ENCODE measurements around the gene FGD5.

The FGD5 gene

DNA sequence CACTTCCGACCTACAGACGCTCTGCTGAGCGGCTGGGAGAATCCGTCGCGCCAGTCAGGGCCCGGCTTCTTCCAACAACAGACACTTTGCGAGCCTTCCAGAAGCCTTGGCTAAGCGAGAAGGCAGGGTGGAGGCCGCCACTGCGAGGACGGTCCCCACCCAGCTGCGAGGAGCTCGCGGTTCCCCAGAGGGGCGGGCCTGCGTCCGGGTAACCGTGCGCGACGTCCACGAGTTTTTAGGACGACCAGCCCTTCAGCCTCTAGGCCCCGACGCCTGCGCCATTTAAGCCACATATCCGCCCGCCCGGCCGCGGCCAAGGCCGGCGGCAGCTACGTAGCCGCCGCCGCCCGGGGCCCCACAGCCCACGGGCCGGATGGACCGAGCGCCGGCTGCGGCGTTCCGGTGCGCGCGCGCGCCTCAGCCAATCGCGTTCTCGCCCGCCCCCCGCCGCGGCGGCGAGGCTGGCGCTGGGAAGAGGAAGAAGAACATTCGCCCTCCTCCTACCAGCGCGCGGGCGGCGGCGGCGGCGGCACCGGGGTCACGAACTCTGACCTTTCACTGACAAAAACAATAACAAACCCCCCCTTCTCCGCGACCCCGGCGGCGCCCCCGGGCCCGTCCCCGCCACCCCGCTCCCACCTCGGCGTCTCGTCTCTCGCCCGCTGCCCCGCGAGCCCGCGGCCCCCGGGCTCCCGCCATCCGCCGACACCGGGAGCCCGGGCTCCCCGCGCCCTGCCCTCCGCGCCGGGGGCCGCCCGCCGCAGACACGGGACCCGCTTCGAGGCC is 128.5 kb downstream of the FGD5 start, which contains the start of gene NR2C2:
TSS of gene NR2C2 (plus strand) at position 484 of the 786 bp plus-strand sequence. CDS start 56,332 bp downstream, outside the sequence.
- DNase-seq (peak; percentile 88 to 89), ATAC-seq (peak; percentile 75)
- H3K27ac Mint-ChIP-seq = peak within 1 kb of the TSS; percentile 100
- no peaks in the 10 kb centered on the region for H3K9me3 Mint-ChIP-seq
- peaks cover 39% of the 10 kb centered on the region for H3K4me1 Mint-ChIP-seq
- H3K27me3 Mint-ChIP-seq = no peaks in the 10 kb centered on the region
- peak within 1 kb of the TSS; percentile 98 to 100 for H3K4me3 Mint-ChIP-seq

DNA sequence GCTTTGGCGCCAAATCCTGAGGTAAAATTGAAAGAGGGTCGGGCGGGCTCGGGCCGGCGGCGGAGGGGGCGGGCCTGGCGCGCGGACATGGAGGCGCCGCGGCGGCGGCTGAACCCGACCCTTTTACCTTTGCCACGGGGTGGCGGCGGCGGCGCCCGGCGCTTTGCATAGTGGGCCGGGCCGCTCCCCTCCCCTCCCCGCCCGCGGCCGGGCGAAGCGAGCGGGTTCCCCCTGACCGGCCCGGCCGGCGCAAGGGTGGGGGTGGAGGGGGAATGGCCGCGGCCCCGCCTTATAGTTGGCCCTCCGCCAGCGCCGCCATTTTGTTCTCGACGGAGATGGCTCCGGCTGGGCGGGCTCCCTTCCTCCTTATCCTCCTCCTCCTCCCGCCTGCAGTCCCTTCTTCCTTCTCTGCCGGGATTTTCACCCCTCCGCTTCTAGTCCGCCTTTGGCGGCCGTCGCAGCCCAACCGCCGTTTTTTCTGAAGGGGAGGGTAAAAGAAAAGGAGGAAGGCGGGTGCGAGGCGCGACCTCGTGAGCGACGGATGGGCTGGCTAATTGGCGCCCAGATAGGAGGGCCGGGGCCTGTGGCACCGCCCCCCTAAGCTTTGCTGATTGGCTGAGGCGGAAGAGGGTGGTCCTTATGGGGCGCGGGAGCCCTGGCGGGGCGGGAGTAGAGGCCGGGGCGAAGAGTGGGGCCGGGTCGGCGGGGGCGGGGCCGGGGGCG is 129.3 kb downstream of the FGD5 start:
- DNase-seq (peak; percentile 96 to 97), ATAC-seq (peak; percentile 94)
- Mint-ChIP-seq H3K4me3 (peak overlapping the region; percentile 98 to 100), H3K27ac (peak overlapping the region; percentile 100), H3K27me3 (no peaks in the 10 kb centered on the region), H3K9me3 (no peaks in the 10 kb centered on the region), H3K4me1 (peaks cover 46% of the 10 kb centered on the region)

DNA sequence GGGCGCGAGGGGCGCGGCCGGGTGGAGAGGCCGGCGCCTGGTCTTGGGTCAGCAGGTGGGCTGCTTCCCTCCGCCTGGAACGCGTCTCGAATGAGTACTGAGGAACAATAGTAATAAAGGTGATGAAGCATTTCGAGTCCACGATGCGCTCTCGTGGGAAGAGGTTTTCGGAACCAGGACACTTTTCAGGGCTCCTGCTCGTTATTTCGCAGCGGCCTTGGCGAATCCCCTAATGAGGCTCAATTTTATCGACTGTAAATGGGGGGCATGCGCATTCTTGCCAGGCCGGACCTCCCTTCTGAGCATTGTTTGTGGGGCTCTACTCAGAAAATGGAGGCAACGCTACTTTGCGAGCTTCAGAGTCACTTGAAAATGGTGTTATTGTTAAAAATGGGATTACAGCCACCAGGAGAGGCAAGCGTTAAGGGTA is 129.9 kb downstream of the FGD5 start:
- no peak for DNase-seq
- H3K4me3 Mint-ChIP-seq = peak overlapping the region; percentile 98 to 100
- H3K27ac Mint-ChIP-seq = peak overlapping the region; percentile 100
- no peaks in the 10 kb centered on the region for H3K27me3 Mint-ChIP-seq
- H3K4me1 Mint-ChIP-seq = peaks cover 44% of the 10 kb centered on the region
- no peaks in the 10 kb centered on the region for H3K9me3 Mint-ChIP-seq
- no peak for ATAC-seq

DNA sequence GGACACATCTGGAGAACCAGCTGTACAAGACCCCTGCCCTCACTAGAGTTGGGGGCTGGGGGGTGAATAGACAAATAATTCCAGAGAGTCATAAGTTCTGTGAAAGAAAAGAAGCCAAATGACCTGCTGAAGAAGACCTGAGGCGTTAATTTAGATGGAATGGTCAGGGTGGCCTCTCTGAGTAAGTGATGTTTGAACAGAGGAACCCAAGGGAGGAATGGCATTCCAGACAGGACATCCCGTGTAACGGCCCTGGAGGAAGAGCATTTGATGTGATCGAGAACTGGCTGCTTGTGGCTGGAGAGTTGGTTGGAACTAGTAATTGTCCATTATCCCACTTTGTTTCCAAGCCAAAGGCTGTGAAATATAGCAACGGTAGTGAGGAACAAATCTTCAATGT is 130.4 kb downstream of the FGD5 start:
- H3K27ac Mint-ChIP-seq = peak overlapping the region in 1 of 2 donors; percentile 100
- H3K4me1 Mint-ChIP-seq = peaks cover 44% of the 10 kb centered on the region
- no peak for DNase-seq
- peak overlapping the region; percentile 98 to 100 for H3K4me3 Mint-ChIP-seq
- no peaks in the 10 kb centered on the region for H3K9me3 Mint-ChIP-seq
- no peak for ATAC-seq
- no peaks in the 10 kb centered on the region for H3K27me3 Mint-ChIP-seq

DNA sequence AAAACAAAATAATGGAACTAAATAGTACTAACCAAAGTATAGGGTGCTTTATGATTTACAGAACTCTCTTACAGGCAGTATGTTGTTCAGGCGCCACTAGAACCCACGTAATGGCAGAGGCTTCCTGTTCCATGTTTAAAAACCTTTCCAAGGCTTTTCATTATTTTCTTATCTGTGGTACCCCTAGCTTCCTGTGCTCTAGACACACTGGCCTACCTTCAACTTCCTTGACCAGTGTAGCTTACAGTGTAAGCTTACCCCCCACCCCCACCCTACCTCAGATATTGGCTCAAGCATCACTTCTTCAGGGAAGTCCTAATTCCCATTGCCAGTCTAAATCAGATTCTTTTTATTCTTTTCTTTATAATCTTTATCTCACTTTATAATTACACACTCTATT is 131.5 kb downstream of the FGD5 start:
- peaks cover 55% of the 10 kb centered on the region for H3K4me1 Mint-ChIP-seq

DNA sequence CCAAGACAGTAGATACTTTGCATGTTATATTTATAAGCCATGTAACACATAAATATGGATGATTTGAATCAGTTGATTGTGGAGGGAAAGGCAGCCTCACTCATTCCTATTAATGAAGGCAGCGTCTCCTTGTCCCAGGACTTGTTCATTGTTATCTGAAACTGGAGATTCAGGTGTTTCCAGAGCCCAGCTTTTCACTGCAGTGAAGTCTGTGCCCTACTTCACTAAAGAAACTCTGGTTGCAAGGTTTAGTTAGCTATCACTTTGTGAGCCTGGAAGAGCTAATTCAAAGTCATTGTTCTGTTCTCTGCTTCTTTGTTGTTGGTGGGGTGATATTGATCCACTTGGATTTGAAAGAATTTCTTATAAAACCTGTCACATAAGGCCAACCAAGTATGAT is 138.4 kb downstream of the FGD5 start:
- Mint-ChIP-seq H3K4me1 (peaks cover 65% of the 10 kb centered on the region), H3K9me3 (no peaks in the 10 kb centered on the region), H3K27me3 (no peaks in the 10 kb centered on the region), H3K4me3 (no peak overlapping the region), H3K27ac (no peak overlapping the region)
- ATAC-seq (no peak), DNase-seq (no peak)

More for the DNA sequence above, 131.5 kb downstream of the FGD5 start:
- ATAC-seq = no peak
- Mint-ChIP-seq H3K27me3 (no peaks in the 10 kb centered on the region), H3K9me3 (no peaks in the 10 kb centered on the region), H3K27ac (no peak overlapping the region), H3K4me3 (no peak overlapping the region)
- no peak for DNase-seq

DNA sequence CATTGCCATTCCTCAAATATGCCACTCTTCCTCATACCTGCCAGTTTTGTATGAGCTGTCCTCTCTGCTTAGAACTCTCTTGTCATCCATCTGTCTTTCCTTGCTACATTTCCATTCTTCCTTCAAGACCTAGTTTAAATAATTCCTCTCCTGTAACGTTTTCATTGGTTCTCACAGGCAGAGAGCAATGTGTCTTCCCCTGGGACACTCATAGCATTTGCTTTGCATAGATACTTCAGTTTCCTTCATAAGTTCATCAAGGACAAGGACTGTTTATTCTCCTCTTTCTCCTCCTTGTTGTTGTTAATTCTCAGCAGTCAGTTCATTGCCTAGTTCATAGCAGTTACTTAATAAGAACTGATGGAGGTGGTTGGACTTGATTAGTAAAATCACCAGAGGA is 139.2 kb downstream of the FGD5 start:
- Mint-ChIP-seq H3K9me3 (no peaks in the 10 kb centered on the region), H3K27ac (peak overlapping the region in 1 of 2 donors; percentile 20), H3K4me1 (peaks cover 58% of the 10 kb centered on the region), H3K27me3 (no peaks in the 10 kb centered on the region), H3K4me3 (no peak overlapping the region)
- ATAC-seq (no peak), DNase-seq (no peak)

DNA sequence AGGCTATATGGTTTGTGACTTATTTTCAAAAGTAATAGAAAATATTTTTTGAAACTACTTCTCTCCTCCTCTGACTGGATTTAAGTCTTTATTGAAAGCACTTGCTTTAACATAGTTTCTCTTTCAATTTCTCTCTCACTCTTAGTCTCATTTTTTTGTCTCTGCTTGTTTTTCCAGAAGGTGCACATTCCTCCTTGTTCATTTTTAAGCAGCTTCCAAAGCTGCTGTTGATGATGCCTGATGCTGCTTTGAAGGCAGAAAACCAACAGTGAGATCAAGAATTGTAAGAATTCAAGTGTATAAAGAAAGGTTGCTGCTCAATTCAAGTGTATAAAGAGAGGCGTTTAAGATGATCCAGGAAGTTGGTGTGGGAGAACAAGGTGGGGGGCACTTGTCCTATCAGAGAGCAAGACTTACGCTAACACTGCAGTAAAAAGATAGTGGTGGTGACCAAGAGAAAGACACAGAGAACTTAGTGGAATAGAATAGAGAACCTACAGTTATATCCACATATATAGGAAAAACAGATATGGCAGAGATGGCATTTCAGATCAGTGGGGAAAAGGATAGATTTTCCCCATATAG is 140.7 kb downstream of the FGD5 start:
- Mint-ChIP-seq H3K4me3 (peak overlapping the region; percentile 70 to 80), H3K9me3 (no peaks in the 10 kb centered on the region), H3K27ac (peak overlapping the region; percentile 76 to 91), H3K27me3 (no peaks in the 10 kb centered on the region), H3K4me1 (peaks cover 50% of the 10 kb centered on the region)
- DNase-seq = no peak
- ATAC-seq = peak; percentile 65

DNA sequence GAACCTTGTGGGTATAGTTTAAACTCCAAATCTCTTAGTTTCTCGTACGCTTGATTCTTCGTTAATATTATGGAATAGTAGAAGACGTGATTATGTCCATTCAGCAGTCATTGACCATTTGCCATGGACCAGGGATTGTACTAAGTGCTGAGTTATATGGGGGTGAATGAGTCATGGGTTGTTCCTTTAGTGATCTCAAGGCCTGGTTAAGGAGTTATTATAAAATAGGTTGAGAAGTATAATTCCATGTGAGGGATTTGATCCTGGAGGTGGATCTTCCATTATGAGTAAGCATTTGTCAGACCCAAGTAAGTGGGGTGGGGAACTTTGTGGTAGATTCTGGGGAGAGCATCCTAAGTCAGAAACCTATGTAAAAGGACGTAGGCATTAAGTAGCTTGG is 144.0 kb downstream of the FGD5 start:
- Mint-ChIP-seq H3K4me3 (no peak overlapping the region), H3K4me1 (peaks cover 22% of the 10 kb centered on the region), H3K27me3 (no peaks in the 10 kb centered on the region), H3K27ac (no peak overlapping the region), H3K9me3 (no peaks in the 10 kb centered on the region)
- no peak for ATAC-seq
- no peak for DNase-seq

DNA sequence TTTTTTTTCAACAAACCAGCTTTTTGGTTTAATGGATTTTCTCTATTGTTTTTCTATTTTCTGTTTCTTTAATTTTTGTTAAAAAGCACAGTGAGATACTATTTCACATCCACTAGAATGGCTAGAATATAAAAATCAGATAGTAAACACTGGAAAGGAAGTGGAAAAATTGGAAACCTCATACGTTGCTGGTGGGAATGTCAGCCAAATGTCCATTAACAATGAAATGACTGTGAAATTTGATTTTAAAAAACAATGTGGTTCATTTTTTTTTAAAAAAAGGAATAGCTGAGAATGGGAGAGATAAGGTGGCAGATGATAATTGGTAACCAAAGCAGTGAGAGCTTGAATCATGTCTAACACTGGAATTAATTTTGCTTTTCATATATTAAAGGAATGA is 148.5 kb downstream of the FGD5 start:
- Mint-ChIP-seq H3K27ac (no peak overlapping the region), H3K4me1 (peaks cover under 1% of the 10 kb centered on the region), H3K4me3 (no peak overlapping the region), H3K27me3 (no peaks in the 10 kb centered on the region), H3K9me3 (no peaks in the 10 kb centered on the region)
- ATAC-seq = no peak
- DNase-seq = no peak

DNA sequence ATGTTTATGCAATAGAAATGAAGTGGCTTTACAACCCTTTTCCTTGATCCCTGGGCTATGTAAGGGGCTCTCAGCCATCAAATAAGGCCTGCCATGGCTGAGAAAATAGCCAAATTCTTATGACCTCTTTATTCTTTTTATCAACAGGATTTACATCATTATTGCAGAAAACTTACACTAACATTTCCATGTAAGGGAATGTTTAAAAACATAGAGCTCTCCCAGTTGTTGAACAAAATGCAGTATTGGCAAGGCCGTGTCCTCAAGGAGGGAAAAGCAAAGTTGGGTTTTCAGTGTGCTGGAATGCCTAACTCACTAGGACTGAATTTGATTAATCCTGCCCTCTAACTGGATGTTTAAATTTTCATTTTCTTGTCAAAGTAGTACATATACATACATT is 150.9 kb downstream of the FGD5 start:
- no peak overlapping the region for H3K4me3 Mint-ChIP-seq
- no peak overlapping the region for H3K27ac Mint-ChIP-seq
- ATAC-seq (no peak), DNase-seq (no peak)
- H3K4me1 Mint-ChIP-seq = peaks cover 14% of the 10 kb centered on the region
- no peaks in the 10 kb centered on the region for H3K9me3 Mint-ChIP-seq
- H3K27me3 Mint-ChIP-seq = no peaks in the 10 kb centered on the region

DNA sequence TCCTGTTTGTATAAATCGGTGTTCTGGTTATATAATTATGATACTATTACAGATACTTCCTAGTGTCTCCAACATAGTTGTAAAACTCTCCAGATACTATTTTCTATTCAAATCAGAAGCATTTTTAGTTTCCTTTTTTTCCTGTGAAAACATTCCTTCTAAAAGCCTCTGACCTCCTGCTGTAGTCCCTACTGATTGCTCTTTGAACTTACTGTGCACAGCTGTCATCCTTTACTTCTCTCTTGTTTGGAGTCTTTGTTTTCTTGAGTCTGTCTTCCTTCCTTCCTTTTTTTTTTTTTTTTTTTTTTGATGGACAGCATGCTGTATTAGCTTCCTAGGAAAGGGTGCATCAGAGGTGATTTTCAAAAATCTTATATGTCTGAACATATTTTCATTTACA is 157.6 kb downstream of the FGD5 start:
- peak overlapping the region in 1 of 2 donors; percentile 45 for H3K27ac Mint-ChIP-seq
- ATAC-seq (no peak), DNase-seq (no peak)
- H3K4me3 Mint-ChIP-seq = no peak overlapping the region
- H3K27me3 Mint-ChIP-seq = no peaks in the 10 kb centered on the region
- H3K9me3 Mint-ChIP-seq = no peaks in the 10 kb centered on the region
- peaks cover 33% of the 10 kb centered on the region for H3K4me1 Mint-ChIP-seq

DNA sequence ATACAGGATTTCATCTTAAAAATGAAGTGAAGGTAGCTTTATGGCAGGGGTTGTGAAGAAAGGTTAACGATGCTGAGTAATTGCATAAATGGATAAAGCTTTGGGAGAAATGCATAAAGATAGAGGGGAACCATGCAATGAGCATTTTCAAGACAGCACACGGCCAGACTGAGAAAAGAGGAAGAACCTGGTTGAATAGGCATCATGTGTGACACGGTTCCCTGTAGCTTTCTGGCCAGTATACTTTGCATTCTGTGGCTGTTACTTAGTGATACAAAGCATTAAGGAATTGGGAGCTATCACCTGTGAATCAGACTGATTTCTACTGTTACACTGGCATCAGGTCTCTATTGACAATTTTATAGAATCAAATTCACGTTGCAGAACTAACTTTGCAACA is 161.9 kb downstream of the FGD5 start:
- H3K27ac Mint-ChIP-seq = no peak overlapping the region
- no peaks in the 10 kb centered on the region for H3K27me3 Mint-ChIP-seq
- peaks cover 21% of the 10 kb centered on the region for H3K4me1 Mint-ChIP-seq
- peaks cover 0 to 7% of the 10 kb centered on the region in 2 donors for H3K9me3 Mint-ChIP-seq
- ATAC-seq (no peak), DNase-seq (no peak)
- no peak overlapping the region for H3K4me3 Mint-ChIP-seq
